HepG2 (cell line): Measurements from ENCODE around the gene ZNF584. TPM values are rescaled to one million over a fixed set of nuclear protein-coding genes. Genes with fewer than 3 reads are reported as not detected.
A peak's percentile ranks its signal among the peaks of the same experiment; 100 is the strongest.

Experiments used
- AKAP8 ChIP-seq: sonication (generic); formaldehyde crosslinking; IDR thresholded peaks from 2 replicates; pipeline ENCODE4 v1.5.1; 2020; ENCODE audit warnings: mild to moderate bottlenecking, missing genetic modification reagents
- ARHGAP35 ChIP-seq: sonication (generic); formaldehyde crosslinking; IDR thresholded peaks from 2 replicates; pipeline ENCODE4 v1.9.0; 2022; ENCODE audit warnings: mild to moderate bottlenecking, inconsistent platforms, moderate library complexity, missing genetic modification reagents, borderline replicate concordance
- KDM2A ChIP-seq: sonication (generic); formaldehyde crosslinking; IDR thresholded peaks from 2 replicates; pipeline ENCODE4 v1.4.0; 2020; ENCODE audit warnings: low read depth, missing genetic modification reagents, borderline replicate concordance
- MED1 ChIP-seq: sonication (generic); formaldehyde crosslinking; IDR thresholded peaks from 2 replicates; pipeline ENCODE4 v1.4.0; 2020; ENCODE audit warnings: missing genetic modification reagents
- NFIC ChIP-seq: IDR thresholded peaks from 2 replicates; pipeline ENCODE4 v1.6.1; 2012; ENCODE audit warnings: mild to moderate bottlenecking, low read length, inconsistent platforms
- NRL ChIP-seq: sonication (generic); formaldehyde crosslinking; IDR thresholded peaks from 2 replicates; pipeline ENCODE4 v1.5.0; 2020; ENCODE audit warnings: missing genetic modification reagents, mild to moderate bottlenecking, moderate library complexity, borderline replicate concordance
- RXRA ChIP-seq: sonication (generic); formaldehyde crosslinking; IDR thresholded peaks from 2 replicates; pipeline ENCODE4 v1.5.1; 2020; ENCODE audit warnings: missing genetic modification reagents
- TBP ChIP-seq: sonication (generic); formaldehyde crosslinking; IDR thresholded peaks from 2 replicates; pipeline ENCODE4 v1.5.0; 2020; ENCODE audit warnings: missing genetic modification reagents
- YEATS4 ChIP-seq: sonication (generic); formaldehyde crosslinking; IDR thresholded peaks from 2 replicates; pipeline ENCODE4 v1.4.0; 2020; ENCODE audit warnings: missing genetic modification reagents, borderline replicate concordance
- ZNF468 ChIP-seq: sonication (generic); formaldehyde crosslinking; IDR thresholded peaks from 2 replicates; pipeline ENCODE4 v1.8.0; 2022; ENCODE audit warnings: mild to moderate bottlenecking, moderate library complexity, missing genetic modification reagents
- ZNF558 ChIP-seq: sonication (generic); formaldehyde crosslinking; IDR thresholded peaks from 2 replicates; pipeline ENCODE4 v1.9.0; 2022; ENCODE audit warnings: mild to moderate bottlenecking, missing genetic modification reagents, borderline replicate concordance
- ZNF747 ChIP-seq: sonication (generic); formaldehyde crosslinking; IDR thresholded peaks from 2 replicates; pipeline ENCODE4 v1.8.1; 2023; ENCODE audit warnings: missing genetic modification reagents, mild to moderate bottlenecking, borderline replicate concordance
- polyA plus RNA-seq, 8 experiments: library from polyadenylated mRNA; depleted of rRNA in 3 of 8; stranded (reverse) in 7 of 8; unstranded in 1 of 8; fragments of >200 nt; fragmentation: Illumina TruSeq in 4 of 8; extraction: Trizol in 4 of 8; gene quantifications; 2 replicates each; pipeline versions ENCODE4 v1.2.1 to v1.2.3, GENCODE V29; 2011 to 2016; ENCODE audit warnings: low read depth in 4 of 8, missing spikeins in 1 of 8, mixed read lengths in 1 of 8; ENCODE audit not compliant: insufficient read depth in 1 of 8
- total RNA-seq, 5 experiments: library from RNA; depleted of rRNA; stranded (reverse); fragments of >200 nt; fragmentation: Illumina TruSeq; extraction: Trizol; gene quantifications; 2 replicates each; pipeline ENCODE4 v1.2.3, GENCODE V29; 2016; ENCODE audit warnings: low read depth in 1 of 5
- TF ChIP-seq, protein P1 (sequence below): sonication (generic); formaldehyde crosslinking; IDR thresholded peaks from 2 replicates; pipeline ENCODE4 v1.4.0; 2020; ENCODE audit warnings: missing genetic modification reagents
- TF ChIP-seq, protein P2 (sequence below): sonication (generic); formaldehyde crosslinking; IDR thresholded peaks from 2 replicates; pipeline ENCODE4 v1.5.0; 2020; ENCODE audit warnings: missing genetic modification reagents
- TF ChIP-seq, protein P3 (sequence below): sonication (generic); formaldehyde crosslinking; IDR thresholded peaks from 2 replicates; pipeline ENCODE4 v1.9.0; 2021; ENCODE audit warnings: missing genetic modification reagents, borderline replicate concordance
- TF ChIP-seq, protein P4 (sequence below): sonication (generic); formaldehyde crosslinking; IDR thresholded peaks from 2 replicates; pipeline ENCODE4 v1.8.0; 2022; ENCODE audit warnings: missing genetic modification reagents, mild to moderate bottlenecking, inconsistent platforms, borderline replicate concordance
- TF ChIP-seq, protein P5 (sequence below): IDR thresholded peaks from 2 replicates; pipeline ENCODE4 v1.6.1; 2012; ENCODE audit warnings: inconsistent platforms

The ZNF584 gene
- total and polyA plus RNA-seq, 2 of the 13 experiments (the other 11 are each of a cell fraction or from before 2014, with no cell fraction given), result 2.4 to 7.0 TPM

DNA sequence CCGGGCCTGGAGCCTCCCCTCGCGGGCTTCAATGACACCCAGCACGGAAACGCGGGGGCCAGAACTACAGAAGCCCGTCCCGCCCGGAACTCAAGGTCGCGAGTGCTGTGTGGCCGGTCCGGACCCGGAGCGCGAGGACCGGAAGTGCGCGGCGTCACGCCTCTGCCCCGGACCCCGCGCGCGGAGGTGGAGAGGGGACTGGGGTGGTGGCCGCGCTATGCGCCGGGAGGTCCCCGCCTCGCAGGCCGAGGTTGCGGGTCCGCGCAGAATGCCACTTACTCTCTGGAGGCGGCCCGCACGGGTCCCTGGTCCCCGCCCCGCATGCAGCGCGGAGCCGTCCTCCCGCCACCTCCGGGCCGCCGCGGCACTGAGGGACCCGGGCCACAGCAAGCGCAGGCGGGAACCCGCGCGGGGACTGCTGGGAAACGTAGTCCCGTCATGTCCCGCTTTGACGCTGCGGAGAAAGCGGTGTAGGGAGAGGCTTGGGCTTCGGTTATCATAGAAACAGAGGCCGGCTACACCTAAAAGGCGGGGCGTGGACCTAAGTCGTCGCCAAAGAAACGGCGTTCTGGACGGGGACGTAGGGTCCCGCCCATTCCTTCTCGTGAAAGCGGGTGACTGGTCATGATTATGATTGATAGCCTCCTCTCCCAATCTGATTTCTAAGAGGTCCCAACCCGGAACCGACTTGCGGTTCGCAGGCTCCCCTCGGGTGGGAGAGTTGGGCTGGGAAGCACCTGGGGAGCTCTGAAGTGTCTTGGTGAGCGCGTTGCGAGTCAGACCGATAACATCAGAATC lies 27.6 kb upstream of the ZNF584 start, which contains the start of gene ZNF837 (continued):
- TF ChIP-seq, protein P1, sequence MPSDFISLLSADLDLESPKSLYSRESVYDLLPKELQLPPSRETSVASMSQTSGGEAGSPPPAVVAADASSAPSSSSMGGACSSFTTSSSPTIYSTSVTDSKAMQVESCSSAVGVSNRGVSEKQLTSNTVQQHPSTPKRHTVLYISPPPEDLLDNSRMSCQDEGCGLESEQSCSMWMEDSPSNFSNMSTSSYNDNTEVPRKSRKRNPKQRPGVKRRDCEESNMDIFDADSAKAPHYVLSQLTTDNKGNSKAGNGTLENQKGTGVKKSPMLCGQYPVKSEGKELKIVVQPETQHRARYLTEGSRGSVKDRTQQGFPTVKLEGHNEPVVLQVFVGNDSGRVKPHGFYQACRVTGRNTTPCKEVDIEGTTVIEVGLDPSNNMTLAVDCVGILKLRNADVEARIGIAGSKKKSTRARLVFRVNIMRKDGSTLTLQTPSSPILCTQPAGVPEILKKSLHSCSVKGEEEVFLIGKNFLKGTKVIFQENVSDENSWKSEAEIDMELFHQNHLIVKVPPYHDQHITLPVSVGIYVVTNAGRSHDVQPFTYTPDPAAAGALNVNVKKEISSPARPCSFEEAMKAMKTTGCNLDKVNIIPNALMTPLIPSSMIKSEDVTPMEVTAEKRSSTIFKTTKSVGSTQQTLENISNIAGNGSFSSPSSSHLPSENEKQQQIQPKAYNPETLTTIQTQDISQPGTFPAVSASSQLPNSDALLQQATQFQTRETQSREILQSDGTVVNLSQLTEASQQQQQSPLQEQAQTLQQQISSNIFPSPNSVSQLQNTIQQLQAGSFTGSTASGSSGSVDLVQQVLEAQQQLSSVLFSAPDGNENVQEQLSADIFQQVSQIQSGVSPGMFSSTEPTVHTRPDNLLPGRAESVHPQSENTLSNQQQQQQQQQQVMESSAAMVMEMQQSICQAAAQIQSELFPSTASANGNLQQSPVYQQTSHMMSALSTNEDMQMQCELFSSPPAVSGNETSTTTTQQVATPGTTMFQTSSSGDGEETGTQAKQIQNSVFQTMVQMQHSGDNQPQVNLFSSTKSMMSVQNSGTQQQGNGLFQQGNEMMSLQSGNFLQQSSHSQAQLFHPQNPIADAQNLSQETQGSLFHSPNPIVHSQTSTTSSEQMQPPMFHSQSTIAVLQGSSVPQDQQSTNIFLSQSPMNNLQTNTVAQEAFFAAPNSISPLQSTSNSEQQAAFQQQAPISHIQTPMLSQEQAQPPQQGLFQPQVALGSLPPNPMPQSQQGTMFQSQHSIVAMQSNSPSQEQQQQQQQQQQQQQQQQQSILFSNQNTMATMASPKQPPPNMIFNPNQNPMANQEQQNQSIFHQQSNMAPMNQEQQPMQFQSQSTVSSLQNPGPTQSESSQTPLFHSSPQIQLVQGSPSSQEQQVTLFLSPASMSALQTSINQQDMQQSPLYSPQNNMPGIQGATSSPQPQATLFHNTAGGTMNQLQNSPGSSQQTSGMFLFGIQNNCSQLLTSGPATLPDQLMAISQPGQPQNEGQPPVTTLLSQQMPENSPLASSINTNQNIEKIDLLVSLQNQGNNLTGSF (CRISPR knock-in tag), result peak; percentile 92
- TF ChIP-seq, protein P2, sequence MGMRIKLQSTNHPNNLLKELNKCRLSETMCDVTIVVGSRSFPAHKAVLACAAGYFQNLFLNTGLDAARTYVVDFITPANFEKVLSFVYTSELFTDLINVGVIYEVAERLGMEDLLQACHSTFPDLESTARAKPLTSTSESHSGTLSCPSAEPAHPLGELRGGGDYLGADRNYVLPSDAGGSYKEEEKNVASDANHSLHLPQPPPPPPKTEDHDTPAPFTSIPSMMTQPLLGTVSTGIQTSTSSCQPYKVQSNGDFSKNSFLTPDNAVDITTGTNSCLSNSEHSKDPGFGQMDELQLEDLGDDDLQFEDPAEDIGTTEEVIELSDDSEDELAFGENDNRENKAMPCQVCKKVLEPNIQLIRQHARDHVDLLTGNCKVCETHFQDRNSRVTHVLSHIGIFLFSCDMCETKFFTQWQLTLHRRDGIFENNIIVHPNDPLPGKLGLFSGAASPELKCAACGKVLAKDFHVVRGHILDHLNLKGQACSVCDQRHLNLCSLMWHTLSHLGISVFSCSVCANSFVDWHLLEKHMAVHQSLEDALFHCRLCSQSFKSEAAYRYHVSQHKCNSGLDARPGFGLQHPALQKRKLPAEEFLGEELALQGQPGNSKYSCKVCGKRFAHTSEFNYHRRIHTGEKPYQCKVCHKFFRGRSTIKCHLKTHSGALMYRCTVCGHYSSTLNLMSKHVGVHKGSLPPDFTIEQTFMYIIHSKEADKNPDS (CRISPR knock-in tag), result 0 out of 2 replicates have a peak, but pooled peaks have one; percentile 72
- TF ChIP-seq NRL (CRISPR knock-in tag) (peak; percentile 91; the same call in 1 of the 2 replicates), ZNF468 (CRISPR knock-in tag) (no peak), ARHGAP35 (CRISPR knock-in tag) (peak; percentile 94; the same call in 1 of the 2 replicates), KDM2A (CRISPR knock-in tag) (peak; percentile 98), ZNF558 (CRISPR knock-in tag) (peak; percentile 84; the same call in 1 of the 2 replicates), MED1 (CRISPR knock-in tag) (peak; percentile 70; the same call in 1 of the 2 replicates), AKAP8 (CRISPR knock-in tag) (no peak), ZNF747 (CRISPR knock-in tag) (no peak; the same call in 1 of the 2 replicates), NFIC (no peak), TBP (CRISPR knock-in tag) (0 out of 2 replicates have a peak, but pooled peaks have one; percentile 71), YEATS4 (peak; percentile 96), RXRA (peak; percentile 88)
- TF ChIP-seq, protein P3, sequence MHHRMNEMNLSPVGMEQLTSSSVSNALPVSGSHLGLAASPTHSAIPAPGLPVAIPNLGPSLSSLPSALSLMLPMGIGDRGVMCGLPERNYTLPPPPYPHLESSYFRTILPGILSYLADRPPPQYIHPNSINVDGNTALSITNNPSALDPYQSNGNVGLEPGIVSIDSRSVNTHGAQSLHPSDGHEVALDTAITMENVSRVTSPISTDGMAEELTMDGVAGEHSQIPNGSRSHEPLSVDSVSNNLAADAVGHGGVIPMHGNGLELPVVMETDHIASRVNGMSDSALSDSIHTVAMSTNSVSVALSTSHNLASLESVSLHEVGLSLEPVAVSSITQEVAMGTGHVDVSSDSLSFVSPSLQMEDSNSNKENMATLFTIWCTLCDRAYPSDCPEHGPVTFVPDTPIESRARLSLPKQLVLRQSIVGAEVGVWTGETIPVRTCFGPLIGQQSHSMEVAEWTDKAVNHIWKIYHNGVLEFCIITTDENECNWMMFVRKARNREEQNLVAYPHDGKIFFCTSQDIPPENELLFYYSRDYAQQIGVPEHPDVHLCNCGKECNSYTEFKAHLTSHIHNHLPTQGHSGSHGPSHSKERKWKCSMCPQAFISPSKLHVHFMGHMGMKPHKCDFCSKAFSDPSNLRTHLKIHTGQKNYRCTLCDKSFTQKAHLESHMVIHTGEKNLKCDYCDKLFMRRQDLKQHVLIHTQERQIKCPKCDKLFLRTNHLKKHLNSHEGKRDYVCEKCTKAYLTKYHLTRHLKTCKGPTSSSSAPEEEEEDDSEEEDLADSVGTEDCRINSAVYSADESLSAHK, result no peak
- TF ChIP-seq, protein P4, sequence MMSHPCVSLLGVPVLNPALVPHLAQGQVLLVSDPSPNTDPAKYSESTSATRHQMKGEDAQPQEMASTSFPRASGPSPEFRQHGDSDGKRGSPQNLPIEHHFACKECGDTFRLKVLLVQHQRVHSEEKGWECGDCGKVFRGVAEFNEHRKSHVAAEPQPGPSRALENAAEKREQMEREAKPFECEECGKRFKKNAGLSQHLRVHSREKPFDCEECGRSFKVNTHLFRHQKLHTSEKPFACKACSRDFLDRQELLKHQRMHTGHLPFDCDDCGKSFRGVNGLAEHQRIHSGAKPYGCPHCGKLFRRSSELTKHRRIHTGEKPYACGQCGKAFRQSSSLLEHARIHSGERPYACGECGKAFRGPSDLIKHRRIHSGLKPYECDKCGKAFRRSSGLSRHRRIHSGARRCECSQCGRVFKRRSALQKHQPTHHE, result peak; percentile 97
- TF ChIP-seq, protein P5, sequence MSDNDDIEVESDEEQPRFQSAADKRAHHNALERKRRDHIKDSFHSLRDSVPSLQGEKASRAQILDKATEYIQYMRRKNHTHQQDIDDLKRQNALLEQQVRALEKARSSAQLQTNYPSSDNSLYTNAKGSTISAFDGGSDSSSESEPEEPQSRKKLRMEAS, result peak; percentile 94
